Neural progenitor cell (in vitro differentiated cells): ENCODE data around the gene IDI2. TPM values are rescaled to one million over a fixed set of nuclear protein-coding genes. Genes with fewer than 3 reads are reported as not detected.
"Not testable (repeated sequence)": the region's sequence is repeated elsewhere in the genome, so short reads cannot be mapped to it uniquely, and the experiment has no call there.

Source experiments
- DNase-seq: peaks from one replicate; pipeline ENCODE4 v3.0.0-alpha.2; 2016; ENCODE audit warnings: low spot score
- H2AFZ ChIP-seq: fragments of 200-600 bp; sonication (generic); replicated peaks from 2 replicates; pipeline ENCODE4 v1.6.1; 2016; ENCODE audit warnings: antibody characterized with exemption
- H3F3A ChIP-seq: fragments of 200-600 bp; sonication (generic); 2 replicates; pipeline ENCODE4 v1.6.1; 2016; ENCODE audit warnings: antibody characterized with exemption, low read depth
- H3K27ac ChIP-seq: fragments of 200-600 bp; sonication (generic); 2 replicates; pipeline ENCODE4 v1.5.1; 2016; ENCODE audit warnings: mild to moderate bottlenecking
- H3K27me3 ChIP-seq: fragments of 200-600 bp; sonication (generic); 2 replicates; pipeline ENCODE4 v1.6.1; 2016; ENCODE audit warnings: mild to moderate bottlenecking, moderate library complexity
- H3K36me3 ChIP-seq: fragments of 200-600 bp; sonication (generic); 2 replicates; pipeline ENCODE4 v1.5.1; 2016
- H3K4me1 ChIP-seq: fragments of 200-600 bp; sonication (generic); 2 replicates; pipeline ENCODE4 v1.6.1; 2016; ENCODE audit warnings: mixed run types
- H3K4me2 ChIP-seq: fragments of 200-600 bp; sonication (generic); 2 replicates; pipeline ENCODE4 v1.6.1; 2016
- H3K4me3 ChIP-seq: fragments of 200-600 bp; sonication (generic); 2 replicates; pipeline ENCODE4 v1.5.1; 2016
- H3K79me2 ChIP-seq: fragments of 200-600 bp; sonication (generic); 2 replicates; pipeline ENCODE4 v1.6.1; 2016; ENCODE audit warnings: low read depth
- H3K9ac ChIP-seq: fragments of 200-600 bp; sonication (generic); 2 replicates; pipeline ENCODE4 v1.6.1; 2016
- H3K9me3 ChIP-seq: fragments of 200-600 bp; sonication (generic); 2 replicates; pipeline ENCODE4 v1.5.1; 2016; ENCODE audit warnings: low read depth
- H4K20me1 ChIP-seq: fragments of 200-600 bp; sonication (generic); 2 replicates; pipeline ENCODE4 v1.6.1; 2016; ENCODE audit warnings: low read depth
- H3K27ac Mint-ChIP-seq: 3 replicates; pipeline ENCODE4 v1.8.0; 2021; ENCODE audit warnings: mixed read lengths
- H3K27me3 Mint-ChIP-seq: 2 replicates; pipeline ENCODE4 v1.8.0; 2022; ENCODE audit warnings: low read depth, mild to moderate bottlenecking, inconsistent platforms, moderate library complexity, mixed read lengths; ENCODE audit not compliant: insufficient read depth
- H3K36me3 Mint-ChIP-seq: 3 replicates; pipeline ENCODE4 v1.8.0; 2021; ENCODE audit warnings: mixed read lengths
- H3K4me1 Mint-ChIP-seq: 3 replicates; pipeline ENCODE4 v1.8.0; 2021; ENCODE audit warnings: mixed read lengths
- H3K4me3 Mint-ChIP-seq: 3 replicates; pipeline ENCODE4 v1.8.0; 2021; ENCODE audit warnings: mild to moderate bottlenecking, moderate library complexity, mixed read lengths
- H3K9me3 Mint-ChIP-seq: 3 replicates; pipeline ENCODE4 v1.8.0; 2020; ENCODE audit warnings: mixed read lengths
- CTCF ChIP-seq: fragments of 200-600 bp; sonication (generic); IDR thresholded peaks from 2 replicates; pipeline ENCODE4 v1.5.1; 2017; ENCODE audit warnings: antibody characterized with exemption, mild to moderate bottlenecking
- EZH2 ChIP-seq: fragments of 200-600 bp; sonication (generic); IDR thresholded peaks from 2 replicates; pipeline ENCODE4 v1.6.1; 2017; ENCODE audit warnings: antibody characterized with exemption, mild to moderate bottlenecking, moderate library complexity
- EZH2phosphoT487 ChIP-seq: fragments of 200-600 bp; sonication (generic); IDR thresholded peaks from 2 replicates; pipeline ENCODE4 v1.6.1; 2017; ENCODE audit warnings: antibody characterized with exemption
- total RNA-seq: library from RNA; depleted of rRNA; stranded (reverse); fragments of >200 nt; gene quantifications from 2 replicates; pipeline ENCODE4 v1.2.3, GENCODE V29; 2015; ENCODE audit warnings: low replicate concordance

The IDI2 gene
- total RNA-seq, 1 donor from 2014 or later = not detected

GRCh38 chr10:1043532-1043995 lies 17.9 kb upstream of the IDI2 start:
- DNase-seq = no peak
- H3K4me3 ChIP-seq = no peak overlapping the region
- Mint-ChIP-seq H3K36me3 (peaks cover 36% of the 10 kb centered on the region), H3K9me3 (no peaks in the 10 kb centered on the region), H3K4me3 (no peak overlapping the region), H3K27me3 (peaks cover 5% of the 10 kb centered on the region), H3K4me1 (peaks cover 29% of the 10 kb centered on the region), H3K27ac (no peak overlapping the region)
- peaks cover 4% of the 10 kb centered on the region for H3K4me1 ChIP-seq
- H3K9ac ChIP-seq = no peak overlapping the region
- H3K27ac ChIP-seq = no peak overlapping the region
- no peak overlapping the region for H3K4me2 ChIP-seq
- TF ChIP-seq EZH2 (no peak), EZH2phosphoT487 (no peak)
- H4K20me1 ChIP-seq = peaks cover 73% of the 10 kb centered on the region
- peaks cover 37% of the 10 kb centered on the region for H3K36me3 ChIP-seq
- H3F3A ChIP-seq = peaks cover 56% of the 10 kb centered on the region
- no peaks in the 10 kb centered on the region for H3K27me3 ChIP-seq
- no peaks in the 10 kb centered on the region for H3K9me3 ChIP-seq
- no peak overlapping the region for H2AFZ ChIP-seq
- H3K79me2 ChIP-seq = peaks cover 58% of the 10 kb centered on the region

GRCh38 chr10:1041514-1041913 lies 15.9 kb upstream of the IDI2 start:
- H3K4me1 Mint-ChIP-seq = peaks cover 23% of the 10 kb centered on the region
- H4K20me1 ChIP-seq = peaks cover 62% of the 10 kb centered on the region

GRCh38 chr10:1040133-1040532 lies 14.5 kb upstream of the IDI2 start:
- H3K36me3 ChIP-seq = peaks cover 37% of the 10 kb centered on the region
- TF ChIP-seq CTCF (no peak), EZH2phosphoT487 (no peak), EZH2 (no peak)

More at GRCh38 chr10:1041514-1041913, 15.9 kb upstream of the IDI2 start:
- Histone ChIP-seq H3K27me3 (no peaks in the 10 kb centered on the region), H2AFZ (no peak overlapping the region), H3K79me2 (peaks cover 45% of the 10 kb centered on the region), H3K9me3 (no peaks in the 10 kb centered on the region), H3F3A (peaks cover 65% of the 10 kb centered on the region), H3K4me3 (no peak overlapping the region), H3K9ac (no peak overlapping the region), H3K27ac (no peak overlapping the region), H3K4me1 (peaks cover 4% of the 10 kb centered on the region), H3K36me3 (peaks cover 37% of the 10 kb centered on the region), H3K4me2 (no peak overlapping the region)
- H3K4me3 Mint-ChIP-seq = no peak overlapping the region
- no peaks in the 10 kb centered on the region for H3K27me3 Mint-ChIP-seq
- H3K9me3 Mint-ChIP-seq = no peaks in the 10 kb centered on the region
- H3K36me3 Mint-ChIP-seq = peaks cover 32% of the 10 kb centered on the region
- DNase-seq = no peak
- no peak for TF ChIP-seq EZH2
- no peak for TF ChIP-seq CTCF
- no peak for TF ChIP-seq EZH2phosphoT487
- no peak overlapping the region for H3K27ac Mint-ChIP-seq

GRCh38 chr10:1038769-1039168 lies 13.1 kb upstream of the IDI2 start:
- H3K4me1 Mint-ChIP-seq, H3K4me3 Mint-ChIP-seq, H3K27me3 ChIP-seq, H3K9me3 ChIP-seq, H3K9ac ChIP-seq, H3K27ac Mint-ChIP-seq, H3K27me3 Mint-ChIP-seq, H3K4me1 ChIP-seq, H3K9me3 Mint-ChIP-seq, H3K27ac ChIP-seq, DNase-seq, H3K4me2 ChIP-seq, H2AFZ ChIP-seq, H3K4me3 ChIP-seq: not testable (repeated sequence)
- H3K79me2 ChIP-seq = peaks cover 19% of the 10 kb centered on the region
- peaks cover 37% of the 10 kb centered on the region for H4K20me1 ChIP-seq
- peaks cover 37% of the 10 kb centered on the region for H3K36me3 ChIP-seq
- H3F3A ChIP-seq = peaks cover 46% of the 10 kb centered on the region
- H3K36me3 Mint-ChIP-seq = peaks cover 23% of the 10 kb centered on the region

More at GRCh38 chr10:1040133-1040532, 14.5 kb upstream of the IDI2 start:
- Mint-ChIP-seq H3K4me3 (no peak overlapping the region), H3K27me3 (no peaks in the 10 kb centered on the region), H3K4me1 (peaks cover 11% of the 10 kb centered on the region), H3K36me3 (peaks cover 27% of the 10 kb centered on the region), H3K9me3 (no peaks in the 10 kb centered on the region), H3K27ac (no peak overlapping the region)
- H4K20me1 ChIP-seq = peaks cover 50% of the 10 kb centered on the region
- no peak overlapping the region for H3K27ac ChIP-seq
- no peak overlapping the region for H3K4me2 ChIP-seq
- H3K9me3 ChIP-seq = no peaks in the 10 kb centered on the region
- H2AFZ ChIP-seq = no peak overlapping the region
- H3K79me2 ChIP-seq = peaks cover 33% of the 10 kb centered on the region
- H3K9ac ChIP-seq = no peak overlapping the region
- H3K27me3 ChIP-seq = no peaks in the 10 kb centered on the region
- no peak overlapping the region for H3K4me3 ChIP-seq
- no peak for DNase-seq
- peaks cover 3% of the 10 kb centered on the region for H3K4me1 ChIP-seq
- peaks cover 60% of the 10 kb centered on the region for H3F3A ChIP-seq
